Activated B cell treated with CpG ODN at 0.5 μM for 24 hours (primary cell): ENCODE measurements around the gene CDK5R1. TPM values are rescaled to one million over a fixed set of nuclear protein-coding genes. Genes with fewer than 3 reads are reported as not detected.

ENCODE experiments used
- ATAC-seq: fragments of 200-7000 bp; cut with Tn5 transposase; one replicate; pipeline ENCODE4 v1.10.0; 2021; ENCODE audit warnings: low read depth, mild to moderate bottlenecking, moderate library complexity
- CTCF ChIA-PET: fragments of 350-600 bp; sonication (Branson Sonifier 250); formaldehyde crosslinking; loops from one replicate; lab custom pipeline; 2021; ENCODE audit warnings: antibody characterized with exemption; lab: Charles Lee
- POLR2A ChIA-PET: fragments of 350-600 bp; sonication (Branson Sonifier 250); formaldehyde crosslinking; loops from one replicate; lab custom pipeline; 2021; ENCODE audit warnings: antibody characterized with exemption; lab: Charles Lee
- DNase-seq: peaks from one replicate; pipeline ENCODE4 v3.0.0; 2022
- H3K27ac Mint-ChIP-seq: one replicate; pipeline ENCODE4 v1.8.0; 2020; ENCODE audit warnings: mixed read lengths
- H3K27me3 Mint-ChIP-seq: one replicate; pipeline ENCODE4 v1.8.0; 2021; ENCODE audit warnings: mixed read lengths
- H3K36me3 Mint-ChIP-seq: one replicate; pipeline ENCODE4 v1.8.0; 2021; ENCODE audit warnings: low read depth, mixed read lengths
- H3K4me1 Mint-ChIP-seq: one replicate; pipeline ENCODE4 v1.8.0; 2021; ENCODE audit warnings: mixed read lengths
- H3K4me3 Mint-ChIP-seq: one replicate; pipeline ENCODE4 v1.8.0; 2020; ENCODE audit warnings: mild to moderate bottlenecking, mixed read lengths
- H3K9me3 Mint-ChIP-seq: one replicate; pipeline ENCODE4 v1.8.0; 2020; ENCODE audit warnings: mixed read lengths
- CTCF ChIP-seq: fragments of 200-600 bp; IDR thresholded peaks from one replicate; pipeline ENCODE4 v1.8.0; 2022; ENCODE audit warnings: antibody characterized with exemption, mild to moderate bottlenecking
- intact Hi-C: fragments of 100-400 bp; cut with micrococcal nuclease; formaldehyde crosslinking; loops from one replicate; pipeline ENCODE4 v1.15.1; 2024
- total RNA-seq: library from RNA; stranded (reverse); gene quantifications from 2 replicates; pipeline ENCODE4 v1.2.3, GENCODE V29; 2022

CDK5R1 gene
- total RNA-seq, 1 donor from 2014 or later, result 9.6 TPM

- Mint-ChIP-seq H3K9me3 (no peaks in the 10 kb centered on the region), H3K27me3 (no peaks in the 10 kb centered on the region), H3K36me3 (no peaks in the 10 kb centered on the region), H3K4me1 (peaks cover 50% of the 10 kb centered on the region), H3K27ac (no peak overlapping the region), H3K4me3 (no peak overlapping the region)
- ATAC-seq (no peak), DNase-seq (no peak)
- intact Hi-C loops, result no loop called here
- ChIA-PET POLR2A (interaction anchor here (1.5 kb wide), 1 partner anchor 14 kb away, joined by 4 read pairs; no protein-coding TSS in a partner anchor), CTCF (no interaction called here)
- TF ChIP-seq CTCF, result no peak
Measured at GRCh38 chr17:32508926-32509325, 22.1 kb downstream of the CDK5R1 start.

DNA sequence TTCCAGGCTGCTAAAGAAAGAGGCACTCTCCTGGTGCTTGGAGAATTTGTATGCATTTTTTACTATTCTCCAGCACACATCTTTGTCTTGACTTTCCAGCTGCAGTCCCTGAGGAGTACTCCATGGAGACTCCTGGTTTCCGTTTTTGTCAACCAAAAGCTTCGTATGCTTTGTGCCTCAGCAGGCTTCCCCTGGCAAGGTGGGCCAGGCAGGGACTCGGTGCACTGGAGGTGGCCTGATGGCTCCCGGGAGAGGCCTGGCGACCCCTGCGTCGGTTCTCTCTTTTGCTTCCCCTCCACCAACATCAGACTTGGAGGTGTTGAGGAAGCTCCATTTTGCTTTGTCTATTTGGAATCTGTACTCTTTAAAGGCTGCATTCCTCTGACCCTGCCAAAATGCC lies 23.7 kb downstream of the CDK5R1 start:
- H3K4me1 Mint-ChIP-seq, result peaks cover 45% of the 10 kb centered on the region
- ChIA-PET CTCF (interaction anchor here (1.8 to 1.9 kb wide), 2 partner anchors 14 to 23 kb away, joined by 4 to 8 read pairs; partner anchors contain the start of gene CDK5R1), POLR2A (interaction anchor here (0.6 to 1.5 kb wide), 2 partner anchors 9 to 12 kb away, joined by 3 to 8 read pairs; no protein-coding TSS in a partner anchor)
- no peak overlapping the region for H3K27ac Mint-ChIP-seq
- TF ChIP-seq CTCF, result no peak
- no peak for ATAC-seq
- intact Hi-C loops, result no loop called here
- H3K36me3 Mint-ChIP-seq, result no peaks in the 10 kb centered on the region
- no peak overlapping the region for H3K4me3 Mint-ChIP-seq
- no peaks in the 10 kb centered on the region for H3K9me3 Mint-ChIP-seq
- no peak for DNase-seq
- H3K27me3 Mint-ChIP-seq, result no peaks in the 10 kb centered on the region

DNA sequence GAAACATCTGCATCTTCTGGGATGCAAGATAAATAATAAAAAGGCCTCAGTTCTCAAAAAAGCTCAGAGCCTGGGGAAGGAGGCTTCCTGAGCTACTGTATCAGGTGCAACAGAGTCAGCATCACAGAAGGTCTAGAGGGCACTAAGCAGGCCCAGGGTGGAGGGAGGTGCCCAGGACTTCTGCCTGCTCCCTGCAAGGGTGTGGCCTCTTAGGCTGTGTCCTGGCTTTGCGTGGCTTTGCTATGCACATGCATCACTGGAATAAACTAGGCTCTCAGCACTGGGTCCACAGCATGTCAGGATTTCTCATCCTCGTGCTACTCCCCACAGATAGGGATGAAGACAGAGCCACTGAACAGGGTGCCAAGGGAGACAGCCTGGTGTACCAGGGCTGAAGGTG lies 25.5 kb downstream of the CDK5R1 start:
- ATAC-seq, result no peak

DNA sequence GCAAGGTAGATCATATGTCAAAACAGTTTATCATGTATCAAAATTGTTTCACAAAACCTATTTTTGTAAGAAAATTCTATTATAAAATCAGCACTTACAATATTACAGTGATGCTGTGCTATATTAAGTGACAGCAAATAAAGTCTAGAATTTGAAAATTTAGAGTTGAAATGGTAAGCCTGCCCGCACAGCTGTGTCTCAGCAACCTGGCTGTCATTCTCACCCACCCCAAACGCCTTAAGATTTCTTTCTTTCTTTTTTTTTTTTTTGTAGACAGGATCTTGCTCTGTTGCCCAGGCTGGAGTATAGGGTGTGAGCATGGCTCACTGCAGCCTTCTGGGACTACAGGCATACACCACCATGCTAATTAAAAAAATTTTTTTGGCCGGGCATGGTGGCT lies 26.8 kb downstream of the CDK5R1 start:
- H3K27me3 Mint-ChIP-seq, result no peaks in the 10 kb centered on the region
- H3K36me3 Mint-ChIP-seq, result no peaks in the 10 kb centered on the region
- ATAC-seq (no peak), DNase-seq (no peak)
- CTCF ChIA-PET, result no interaction called here
- H3K27ac Mint-ChIP-seq, result no peak overlapping the region
- peaks cover 63% of the 10 kb centered on the region for H3K4me1 Mint-ChIP-seq
- POLR2A ChIA-PET, result interaction anchor here (1.2 kb wide), 1 partner anchor 10 kb away, joined by 3 read pairs; no protein-coding TSS in a partner anchor
- intact Hi-C loops, result no loop called here
- H3K4me3 Mint-ChIP-seq, result no peak overlapping the region
- no peaks in the 10 kb centered on the region for H3K9me3 Mint-ChIP-seq
- TF ChIP-seq CTCF, result no peak

More for the DNA sequence above, 25.5 kb downstream of the CDK5R1 start:
- Mint-ChIP-seq H3K27me3 (no peaks in the 10 kb centered on the region), H3K4me1 (peaks cover 55% of the 10 kb centered on the region), H3K36me3 (no peaks in the 10 kb centered on the region), H3K9me3 (no peaks in the 10 kb centered on the region), H3K27ac (no peak overlapping the region), H3K4me3 (no peak overlapping the region)
- ChIA-PET POLR2A (interaction anchor here (0.7 to 1.5 kb wide), 3 partner anchors 8 to 11 kb away, joined by 3 to 8 read pairs (median 6); no protein-coding TSS in a partner anchor), CTCF (interaction anchor here (1.8 kb wide), 1 partner anchor 12 kb away, joined by 8 read pairs; no protein-coding TSS in a partner anchor)
- no peak for TF ChIP-seq CTCF
- intact Hi-C loops, result no loop called here
- DNase-seq, result no peak

DNA sequence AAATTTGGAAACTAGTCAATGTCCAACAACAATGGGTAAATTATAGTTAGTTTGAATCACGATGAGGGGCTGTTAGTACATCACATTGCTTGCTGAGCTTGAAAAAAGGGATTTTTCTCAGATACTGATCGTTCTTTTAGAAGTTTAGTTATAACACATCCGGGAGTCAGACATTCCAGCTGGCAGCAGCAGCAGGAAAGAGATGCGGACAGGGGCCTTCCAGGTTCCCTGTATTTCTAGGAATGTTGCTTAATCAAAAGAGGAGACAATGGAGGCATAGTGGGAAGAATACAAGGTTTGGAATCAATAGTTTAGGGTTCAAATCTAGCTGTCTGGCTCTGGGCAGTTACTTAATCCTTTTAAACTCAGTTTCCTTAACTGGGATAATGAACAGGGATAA lies 27.8 kb downstream of the CDK5R1 start:
- intact Hi-C loops, result loop anchor here (1.0 kb wide), 1 partner anchor 9 kb away; no protein-coding TSS in a partner anchor
- Mint-ChIP-seq H3K4me1 (peaks cover 64% of the 10 kb centered on the region), H3K27ac (peak overlapping the region; percentile 41), H3K9me3 (no peaks in the 10 kb centered on the region), H3K4me3 (no peak overlapping the region), H3K36me3 (no peaks in the 10 kb centered on the region), H3K27me3 (no peaks in the 10 kb centered on the region)
- no peak for ATAC-seq
- ChIA-PET CTCF (interaction anchor here (2.1 kb wide), 1 partner anchor 9 kb away, joined by 7 read pairs; no protein-coding TSS in a partner anchor), POLR2A (interaction anchor here (1.9 kb wide), 1 partner anchor 10 kb away, joined by 8 read pairs; no protein-coding TSS in a partner anchor)
- DNase-seq, result no peak
- no peak for TF ChIP-seq CTCF
